Epidermal melanocyte (primary cell): ENCODE data around the gene PROM2.
A peak's percentile ranks its signal among the peaks of the same experiment; 100 is the strongest.
"Not testable (repeated sequence)": the region's sequence is repeated elsewhere in the genome, so short reads cannot be mapped to it uniquely, and the experiment has no call there.

ENCODE experiments used
- DNase-seq: peaks from one replicate; pipeline ENCODE4 v3.0.0; 2011; ENCODE audit warnings: low spot score; ENCODE audit not compliant: insufficient read length

The PROM2 gene

GRCh38 chr2:95274291-95275150 lies at the start of gene PROM2:
Gene PROM2, plus strand, starts transcription at chr2:95274449. Its CDS starts 137 bp downstream, at chr2:95274586.
- DNase-seq: no peak

- no peak for DNase-seq
Observed at GRCh38 chr2:95225658-95226057, 48.6 kb upstream of the PROM2 start.

DNA sequence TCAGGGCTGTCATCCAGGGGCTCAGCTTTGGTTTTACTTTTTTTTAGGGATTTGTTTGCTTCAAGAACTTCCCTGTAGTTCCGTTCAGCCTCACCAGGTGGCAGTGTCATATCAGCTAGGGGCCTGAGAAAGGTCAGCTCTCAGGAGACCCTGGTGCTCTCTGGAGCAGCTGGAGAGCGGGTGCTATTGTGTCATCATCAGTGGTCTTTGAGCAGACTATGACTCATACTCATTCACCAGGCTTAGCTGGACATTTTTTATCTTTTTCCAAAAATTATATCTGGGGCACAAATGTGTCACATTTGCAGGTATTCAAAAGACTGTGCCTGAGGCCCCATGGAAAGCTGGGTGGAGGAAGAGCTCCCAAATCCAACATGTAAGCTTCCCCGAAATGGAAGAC lies 42.5 kb upstream of the PROM2 start:
- peak; percentile 74 for DNase-seq

GRCh38 chr2:95232232-95232631 lies 42.0 kb upstream of the PROM2 start:
- no peak for DNase-seq

GRCh38 chr2:95234286-95234785 lies 39.9 kb upstream of the PROM2 start:
- DNase-seq: no peak

- no peak for DNase-seq
Observed at GRCh38 chr2:95234816-95235215, 39.4 kb upstream of the PROM2 start.

- DNase-seq: no peak
Observed at GRCh38 chr2:95238131-95238530, 36.1 kb upstream of the PROM2 start.

DNA sequence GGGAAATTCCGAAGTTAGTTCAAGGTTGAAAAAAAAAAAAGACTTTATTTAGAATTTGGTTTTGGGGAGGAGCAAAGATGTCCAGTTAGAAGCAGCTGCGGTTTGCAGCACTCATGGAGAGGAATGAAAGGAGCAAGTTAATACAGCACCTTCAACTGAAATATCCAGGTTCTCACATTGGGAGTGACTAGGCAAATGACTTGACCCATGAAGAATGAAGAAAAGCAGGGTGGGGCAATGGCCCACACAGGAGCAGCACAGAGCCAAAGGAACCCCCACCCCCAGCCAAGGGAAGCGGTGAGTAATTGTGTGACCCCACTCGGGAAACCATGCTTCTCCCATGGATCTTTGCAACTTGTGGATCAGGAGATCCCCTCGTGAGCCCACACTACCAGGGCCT lies 34.2 kb upstream of the PROM2 start:
- no peak for DNase-seq

DNA sequence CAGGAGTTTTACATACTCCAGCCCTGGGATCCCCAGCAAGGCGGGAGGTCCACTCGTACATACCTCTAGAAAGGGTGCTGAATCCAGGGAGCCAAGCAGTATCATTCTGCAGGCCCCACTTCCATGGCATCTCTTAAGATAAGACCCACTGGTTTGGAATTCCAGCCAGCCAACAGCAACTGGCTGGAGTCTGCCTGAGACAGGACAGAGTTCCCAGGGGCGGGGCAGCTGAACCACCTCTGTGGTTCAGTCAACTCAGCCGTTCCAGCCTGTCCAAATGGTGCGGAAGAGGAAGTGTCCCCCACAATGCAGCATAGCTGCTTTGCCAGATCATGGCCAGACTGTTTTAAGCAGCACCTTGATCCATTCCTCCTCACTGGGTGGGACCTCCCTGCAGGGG lies 33.7 kb upstream of the PROM2 start:
- no peak for DNase-seq

- not testable (repeated sequence) for DNase-seq
Observed at GRCh38 chr2:95242084-95242483, 32.2 kb upstream of the PROM2 start.

GRCh38 chr2:95258271-95258670 lies 16.0 kb upstream of the PROM2 start:
- DNase-seq: no peak

GRCh38 chr2:95260028-95261023 lies 13.9 kb upstream of the PROM2 start:
- peak; percentile 42 for DNase-seq

DNA sequence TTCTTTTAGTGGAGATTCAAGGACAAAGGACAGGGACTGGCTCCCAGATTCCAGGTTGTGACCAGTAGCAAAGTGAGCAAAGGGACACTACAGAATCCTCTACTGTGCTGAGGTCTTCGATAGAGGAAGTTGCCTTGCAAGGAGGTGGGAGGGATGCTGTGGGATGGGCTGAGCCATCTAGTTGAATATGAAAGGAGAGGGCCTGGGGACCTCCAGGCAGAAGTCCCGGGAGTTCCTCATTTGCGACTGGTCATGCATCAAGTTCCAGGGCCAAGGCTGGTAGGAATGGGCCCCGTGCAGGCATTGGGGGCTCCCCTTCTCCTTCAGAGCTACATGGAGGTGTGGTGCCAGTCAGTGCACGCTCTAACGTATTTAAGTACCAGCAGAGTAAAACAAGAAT lies 12.6 kb upstream of the PROM2 start:
- DNase-seq: no peak

DNA sequence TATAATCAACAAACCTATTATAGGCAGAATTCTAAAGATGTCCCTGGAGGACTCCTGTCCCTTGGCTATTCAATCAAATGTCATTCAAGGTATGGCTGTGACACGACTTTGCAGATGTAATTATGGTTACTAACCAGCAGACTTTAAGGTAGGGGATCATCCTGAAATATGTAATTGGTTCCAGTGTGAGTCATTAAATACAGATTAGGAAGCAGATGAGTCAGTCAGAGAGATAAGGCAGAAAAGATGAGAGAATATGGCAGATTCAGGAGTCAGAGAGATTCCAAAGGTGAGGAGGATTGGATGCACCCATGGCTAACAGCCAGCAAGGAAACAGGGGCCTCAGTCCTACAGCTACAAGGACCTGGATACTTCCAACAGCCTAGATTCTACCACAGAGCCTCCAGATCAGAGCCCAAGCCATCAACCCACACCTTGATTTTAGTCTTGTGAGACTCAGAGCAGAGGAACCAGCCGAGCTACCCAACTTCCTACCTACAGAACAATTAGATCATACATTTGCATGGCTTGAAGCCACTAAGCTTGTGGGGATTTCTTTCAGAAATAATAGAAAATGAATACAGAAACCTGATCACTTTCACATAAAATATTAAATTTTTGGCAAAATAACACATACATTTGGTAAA lies 11.2 kb upstream of the PROM2 start:
- no peak for DNase-seq

DNA sequence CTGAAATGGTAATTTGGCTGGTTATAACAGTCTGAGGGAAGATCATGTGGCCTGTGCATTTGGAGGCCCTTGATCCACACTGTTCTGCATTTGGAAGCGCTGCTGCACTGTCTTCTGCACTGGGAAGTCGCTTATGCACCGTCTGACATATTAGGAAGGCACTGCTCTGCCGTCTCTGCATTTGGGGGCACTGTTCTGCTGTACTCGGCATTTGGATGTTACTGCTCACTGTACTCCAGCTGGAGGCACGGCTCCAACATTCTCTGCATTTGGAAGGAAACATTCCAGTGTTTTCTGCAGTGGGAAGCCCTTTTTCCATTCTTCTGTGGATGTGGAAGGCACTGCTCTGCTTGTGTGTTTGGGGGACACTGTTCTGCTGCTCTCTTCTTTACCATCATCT lies 9.6 kb upstream of the PROM2 start:
- DNase-seq: no peak

DNA sequence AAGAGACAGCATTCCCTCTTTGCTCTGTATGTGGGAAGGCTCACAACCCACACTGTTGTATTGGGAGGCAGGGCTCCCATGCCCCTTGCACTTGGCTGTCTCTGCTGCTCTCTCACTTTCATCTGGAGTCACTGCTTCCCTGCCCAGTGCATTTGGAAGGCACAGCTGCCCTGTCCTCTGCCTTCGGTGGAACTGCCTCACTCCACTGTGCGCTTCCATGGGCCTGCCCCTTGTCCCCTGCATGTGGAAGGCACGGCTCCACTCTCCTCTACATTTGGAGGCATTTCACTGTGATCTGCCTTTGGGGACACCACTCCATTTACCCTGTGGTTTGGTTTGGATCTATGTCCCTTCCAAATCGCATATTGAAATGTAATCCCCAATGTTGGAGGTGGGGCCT lies 9.1 kb upstream of the PROM2 start:
- DNase-seq: no peak

DNA sequence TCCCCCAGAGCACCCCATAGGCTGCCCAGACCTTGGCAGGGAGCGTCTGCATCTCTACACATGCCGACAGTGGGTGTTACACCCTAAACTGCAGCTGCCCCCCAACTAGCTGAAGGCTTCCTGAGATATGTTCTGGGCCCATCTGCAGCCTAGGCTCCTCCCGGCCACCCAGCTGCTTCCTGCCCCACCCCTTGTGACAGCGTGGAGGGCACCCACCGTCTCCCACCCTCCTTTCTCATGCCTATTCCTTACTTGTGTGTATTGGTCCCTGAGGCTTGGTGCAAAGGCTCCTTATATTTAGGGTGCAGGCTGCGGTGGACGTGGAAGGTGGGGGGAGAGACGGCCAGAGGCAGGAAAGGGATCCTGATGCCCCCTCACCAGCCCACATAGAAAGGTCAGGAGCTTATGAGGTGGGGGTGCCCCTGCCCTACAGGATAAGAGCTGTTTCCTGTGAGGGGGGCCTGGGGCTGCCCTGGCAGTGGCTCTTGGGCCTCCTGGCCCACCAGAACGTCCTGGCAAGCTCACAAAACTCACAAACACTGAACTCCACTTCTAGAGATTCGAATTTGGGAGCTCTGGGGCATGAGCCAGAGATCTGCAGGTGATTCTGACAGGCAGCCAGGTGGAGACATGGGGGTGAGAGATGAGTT lies 7.3 kb upstream of the PROM2 start:
- no peak for DNase-seq

- no peak for DNase-seq
Observed at GRCh38 chr2:95267458-95268210, 6.6 kb upstream of the PROM2 start.

- DNase-seq: no peak
Observed at GRCh38 chr2:95268211-95269035, 5.8 kb upstream of the PROM2 start.
